SJSA1 (cell line): ENCODE measurements around the gene SLC26A11. TPM values are rescaled to one million over a fixed set of nuclear protein-coding genes. Genes with fewer than 3 reads are reported as not detected.

Experiments used
- DNase-seq, 2 experiments: peaks; one replicate each; pipeline ENCODE4 v3.0.0-alpha.2; 2015 to 2020; ENCODE audit warnings: low spot score in 2 of 2, low read depth in 1 of 2
- H3K27ac ChIP-seq: fragments of 250-450 bp; sonication (Bioruptor Pico); 2 replicates; pipeline ENCODE4 v1.5.1; 2020; ENCODE audit warnings: mild to moderate bottlenecking, moderate library complexity
- H3K27me3 ChIP-seq: fragments of 250-450 bp; sonication (Bioruptor Pico); replicated peaks from 2 replicates; pipeline ENCODE4 v1.5.1; 2020; ENCODE audit warnings: mild to moderate bottlenecking, moderate library complexity
- H3K36me3 ChIP-seq: fragments of 250-450 bp; sonication (Bioruptor Pico); 2 replicates; pipeline ENCODE4 v1.5.1; 2020; ENCODE audit warnings: mild to moderate bottlenecking
- H3K4me1 ChIP-seq: fragments of 250-450 bp; sonication (Bioruptor Pico); replicated peaks from 2 replicates; pipeline ENCODE4 v1.6.1; 2021; ENCODE audit warnings: mild to moderate bottlenecking
- H3K4me3 ChIP-seq: fragments of 250-450 bp; sonication (Bioruptor Pico); 2 replicates; pipeline ENCODE4 v1.5.1; 2020; ENCODE audit warnings: mild to moderate bottlenecking
- H3K9me3 ChIP-seq: fragments of 250-450 bp; sonication (Bioruptor Pico); replicated peaks from 2 replicates; pipeline ENCODE4 v1.5.1; 2020; ENCODE audit warnings: mild to moderate bottlenecking
- total RNA-seq: library from RNA; depleted of rRNA; stranded (reverse); fragments of >200 nt; shearing (Covaris generic); gene quantifications from 2 replicates; pipeline ENCODE4 v1.2.3, GENCODE V29; 2014

Gene SLC26A11
- total RNA-seq, 1 experiment from 2014 or later: 12.3 TPM

DNA sequence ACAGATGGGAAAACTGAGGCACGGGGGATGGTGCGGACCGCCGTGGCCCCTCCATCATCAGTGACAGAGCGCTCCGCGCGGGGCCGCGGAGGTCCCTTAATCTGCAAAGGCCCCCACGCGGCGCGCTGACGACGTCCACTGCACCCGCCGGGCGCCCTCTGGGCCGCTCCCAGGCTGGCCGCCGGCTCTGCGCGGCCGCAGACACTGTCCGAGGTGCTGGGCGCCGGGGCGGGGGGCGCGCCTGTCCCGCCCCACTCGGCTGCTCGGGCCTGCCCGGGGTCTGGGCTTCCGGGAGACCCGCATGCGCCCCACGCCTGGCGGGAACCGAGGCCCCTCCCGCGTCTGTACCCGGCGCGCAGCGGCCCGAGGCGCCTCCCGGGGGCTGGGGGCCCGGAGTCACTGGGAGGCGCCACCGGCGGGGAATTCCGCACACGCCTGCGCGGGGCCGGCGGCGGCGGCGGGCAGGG is 39.9 kb downstream of the SLC26A11 start:
- DNase-seq: peak; percentile 92 to 96
- peaks cover 61% of the 10 kb centered on the region for H3K4me1 ChIP-seq

DNA sequence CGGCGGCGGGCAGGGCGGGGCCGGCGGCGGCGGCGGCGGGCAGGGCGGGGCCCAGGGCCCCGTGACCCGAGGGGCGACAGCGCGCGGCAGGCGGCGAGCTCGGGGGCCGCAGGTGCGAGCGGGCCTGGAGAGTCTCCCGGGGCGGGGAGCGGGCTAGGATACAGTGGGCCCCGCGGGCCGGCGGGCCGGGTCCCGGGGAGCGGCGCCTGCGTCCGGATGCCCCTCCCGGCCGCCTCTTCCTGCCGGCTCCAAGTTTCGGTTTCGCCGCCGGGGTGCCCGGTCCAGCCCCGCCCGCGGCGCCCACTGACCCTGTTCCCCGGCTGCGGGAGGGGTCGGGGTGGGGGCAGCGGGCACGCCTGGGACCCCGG is 40.5 kb downstream of the SLC26A11 start, which contains the start of gene RNF213:
Gene RNF213 (plus strand): TSS at position 62 of the 368 bp plus-strand sequence. CDS start 2,830 bp downstream, outside the sequence.
- Histone ChIP-seq H3K4me1 (peaks cover 54% of the 10 kb centered on the region), H3K27me3 (no peaks in the 10 kb centered on the region), H3K4me3 (peak within 1 kb of the TSS; percentile 97), H3K36me3 (peaks cover 23% of the 10 kb centered on the region), H3K27ac (peak within 1 kb of the TSS; percentile 94), H3K9me3 (0 out of 2 replicates have a peak, but pooled peaks cover 3% of the 10 kb centered on the region)
- peak; percentile 69 to 90 for DNase-seq

More for the DNA sequence above, 39.9 kb downstream of the SLC26A11 start:
- peak overlapping the region; percentile 87 for H3K27ac ChIP-seq
- H3K9me3 ChIP-seq: 0 out of 2 replicates have a peak, but pooled peaks cover 3% of the 10 kb centered on the region
- no peaks in the 10 kb centered on the region for H3K27me3 ChIP-seq
- peak overlapping the region; percentile 51 for H3K4me3 ChIP-seq
- H3K36me3 ChIP-seq: peaks cover 18% of the 10 kb centered on the region

DNA sequence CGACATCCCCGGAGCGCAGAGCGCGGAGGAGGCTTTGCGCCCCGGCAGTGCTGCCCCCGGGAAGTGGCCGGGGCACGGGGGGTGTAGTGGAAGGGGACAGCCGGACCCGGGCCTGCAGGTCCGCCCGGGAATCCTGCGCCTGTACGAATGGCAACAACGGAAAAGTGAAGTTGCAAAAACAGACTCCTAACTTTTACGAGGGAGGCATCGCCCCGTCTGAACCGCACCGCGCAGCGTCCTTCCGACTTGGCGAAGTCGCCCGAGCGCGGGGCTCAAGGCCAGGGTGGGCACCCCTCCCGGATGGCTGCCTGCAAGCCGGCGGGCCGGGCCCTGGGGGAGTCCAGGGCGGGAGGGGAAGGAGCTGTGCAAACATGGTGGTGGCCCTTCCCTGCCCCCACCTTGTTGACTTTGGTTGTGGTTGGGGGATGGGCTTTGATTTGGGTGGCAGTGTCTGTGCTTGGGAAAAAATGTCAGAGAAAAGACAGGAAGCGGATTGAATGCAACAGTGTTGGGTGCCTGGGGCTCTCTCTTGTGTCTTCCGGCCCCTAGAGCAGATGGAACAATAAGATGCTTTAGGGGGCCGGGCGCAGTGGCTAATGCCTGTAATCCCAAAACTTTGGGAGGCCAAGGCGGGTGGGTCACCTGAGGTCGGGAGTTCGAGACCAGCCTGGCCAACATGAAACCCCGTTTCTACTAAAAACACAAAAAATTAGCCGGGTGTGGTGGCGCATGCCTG is 41.1 kb downstream of the SLC26A11 start:
- peak; percentile 94 to 97 for DNase-seq
- Histone ChIP-seq H3K36me3 (peaks cover 23% of the 10 kb centered on the region), H3K4me1 (peaks cover 49% of the 10 kb centered on the region), H3K4me3 (peak overlapping the region; percentile 97), H3K9me3 (0 out of 2 replicates have a peak, but pooled peaks cover 3% of the 10 kb centered on the region), H3K27me3 (no peaks in the 10 kb centered on the region), H3K27ac (peak overlapping the region; percentile 94)

DNA sequence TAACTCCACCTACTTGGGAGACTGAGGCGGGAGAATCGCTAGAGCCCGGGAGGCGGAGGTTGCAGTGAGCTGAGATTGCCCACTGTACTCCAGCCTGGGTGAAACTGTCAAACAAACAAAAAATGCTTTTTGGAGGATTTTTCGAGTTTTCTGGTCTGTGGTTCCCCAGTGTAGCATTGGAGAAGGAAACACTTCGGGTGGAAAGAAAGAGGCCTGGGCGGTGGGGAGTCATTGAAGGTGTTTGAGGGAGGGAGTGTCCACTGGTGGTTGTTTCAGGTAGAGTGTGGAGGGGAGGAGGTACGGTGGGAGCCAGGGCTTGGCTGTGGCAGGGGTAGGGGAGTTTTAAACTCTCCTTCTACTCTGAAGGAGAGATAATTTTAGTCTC is 41.7 kb downstream of the SLC26A11 start:
- Histone ChIP-seq H3K4me3 (peak overlapping the region; percentile 97), H3K36me3 (peaks cover 28% of the 10 kb centered on the region), H3K27ac (peak overlapping the region; percentile 94), H3K4me1 (peaks cover 45% of the 10 kb centered on the region), H3K9me3 (0 out of 2 replicates have a peak, but pooled peaks cover 3% of the 10 kb centered on the region), H3K27me3 (no peaks in the 10 kb centered on the region)
- no peak for DNase-seq

DNA sequence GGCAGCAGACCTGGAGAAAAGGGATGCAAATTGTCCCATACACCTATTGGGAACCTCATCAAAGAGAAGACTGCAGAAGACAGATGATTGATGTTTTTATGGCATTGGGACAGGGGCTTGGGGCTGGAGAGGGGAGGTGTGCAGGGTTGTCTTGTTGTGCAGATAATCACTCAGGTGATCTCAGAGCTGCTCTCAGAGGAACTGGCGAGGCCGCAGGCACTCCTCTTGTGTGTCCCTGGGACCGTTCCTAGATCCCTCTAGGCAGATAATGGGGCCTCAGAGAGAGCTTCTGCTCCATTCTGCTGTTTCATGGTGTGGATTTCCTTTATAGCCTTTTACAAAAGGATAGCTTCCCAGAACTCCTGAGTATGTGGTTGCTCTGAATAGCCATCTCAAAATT is 42.1 kb downstream of the SLC26A11 start:
- Histone ChIP-seq H3K27me3 (no peaks in the 10 kb centered on the region), H3K4me3 (no peak overlapping the region), H3K27ac (peak overlapping the region; percentile 94; the same call in 1 of the 2 replicates), H3K4me1 (peaks cover 45% of the 10 kb centered on the region), H3K9me3 (0 out of 2 replicates have a peak, but pooled peaks cover 3% of the 10 kb centered on the region), H3K36me3 (peaks cover 29% of the 10 kb centered on the region)
- no peak for DNase-seq

DNA sequence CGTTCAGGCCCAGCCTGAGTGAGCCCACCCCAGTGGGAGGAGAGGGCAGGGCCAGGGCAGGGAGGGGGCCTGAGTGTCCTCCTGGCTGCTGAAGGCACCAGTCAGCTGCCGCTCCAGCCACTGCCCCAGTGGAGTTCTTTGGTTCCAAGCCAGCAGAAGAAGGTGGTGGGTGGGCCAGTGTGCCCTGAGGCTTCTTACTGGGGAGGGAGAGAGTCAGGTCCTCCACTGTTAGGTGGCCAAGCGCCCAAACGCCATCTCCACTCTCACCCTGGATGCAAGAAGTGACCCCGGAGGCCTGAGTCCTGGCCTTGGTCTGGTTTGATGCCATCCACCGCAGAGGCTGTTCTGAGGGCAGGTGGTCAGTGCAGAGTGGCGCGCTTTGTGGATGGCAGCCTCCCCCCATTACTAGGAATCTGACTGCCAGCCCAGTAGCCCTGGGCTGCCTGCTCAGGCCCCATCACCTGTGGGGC is 42.6 kb downstream of the SLC26A11 start:
- 0 out of 2 replicates have a peak, but pooled peaks cover 3% of the 10 kb centered on the region for H3K9me3 ChIP-seq
- peaks cover 33% of the 10 kb centered on the region for H3K36me3 ChIP-seq
- peak overlapping the region; percentile 24 for H3K4me3 ChIP-seq
- peaks cover 45% of the 10 kb centered on the region for H3K4me1 ChIP-seq
- peak overlapping the region; percentile 37 for H3K27ac ChIP-seq
- peak in 1 of 2 experiments; percentile 34 for DNase-seq
- no peaks in the 10 kb centered on the region for H3K27me3 ChIP-seq

- H3K4me3 ChIP-seq: peak overlapping the region; percentile 24
- peaks cover 37% of the 10 kb centered on the region for H3K36me3 ChIP-seq
- peak; percentile 74 to 94 for DNase-seq
- peaks cover 46% of the 10 kb centered on the region for H3K4me1 ChIP-seq
- 0 out of 2 replicates have a peak, but pooled peaks cover 3% of the 10 kb centered on the region for H3K9me3 ChIP-seq
- peak overlapping the region; percentile 37 for H3K27ac ChIP-seq
- no peaks in the 10 kb centered on the region for H3K27me3 ChIP-seq
Measured at GRCh38 chr17:80263253-80264204, 43.3 kb downstream of the SLC26A11 start.

- Histone ChIP-seq H3K27me3 (no peaks in the 10 kb centered on the region), H3K36me3 (peaks cover 46% of the 10 kb centered on the region), H3K9me3 (0 out of 2 replicates have a peak, but pooled peaks cover 3% of the 10 kb centered on the region), H3K27ac (no peak overlapping the region), H3K4me1 (peaks cover 42% of the 10 kb centered on the region), H3K4me3 (no peak overlapping the region)
- DNase-seq: peak in 1 of 2 experiments; percentile 53
Measured at GRCh38 chr17:80264205-80265075, 44.2 kb downstream of the SLC26A11 start.

DNA sequence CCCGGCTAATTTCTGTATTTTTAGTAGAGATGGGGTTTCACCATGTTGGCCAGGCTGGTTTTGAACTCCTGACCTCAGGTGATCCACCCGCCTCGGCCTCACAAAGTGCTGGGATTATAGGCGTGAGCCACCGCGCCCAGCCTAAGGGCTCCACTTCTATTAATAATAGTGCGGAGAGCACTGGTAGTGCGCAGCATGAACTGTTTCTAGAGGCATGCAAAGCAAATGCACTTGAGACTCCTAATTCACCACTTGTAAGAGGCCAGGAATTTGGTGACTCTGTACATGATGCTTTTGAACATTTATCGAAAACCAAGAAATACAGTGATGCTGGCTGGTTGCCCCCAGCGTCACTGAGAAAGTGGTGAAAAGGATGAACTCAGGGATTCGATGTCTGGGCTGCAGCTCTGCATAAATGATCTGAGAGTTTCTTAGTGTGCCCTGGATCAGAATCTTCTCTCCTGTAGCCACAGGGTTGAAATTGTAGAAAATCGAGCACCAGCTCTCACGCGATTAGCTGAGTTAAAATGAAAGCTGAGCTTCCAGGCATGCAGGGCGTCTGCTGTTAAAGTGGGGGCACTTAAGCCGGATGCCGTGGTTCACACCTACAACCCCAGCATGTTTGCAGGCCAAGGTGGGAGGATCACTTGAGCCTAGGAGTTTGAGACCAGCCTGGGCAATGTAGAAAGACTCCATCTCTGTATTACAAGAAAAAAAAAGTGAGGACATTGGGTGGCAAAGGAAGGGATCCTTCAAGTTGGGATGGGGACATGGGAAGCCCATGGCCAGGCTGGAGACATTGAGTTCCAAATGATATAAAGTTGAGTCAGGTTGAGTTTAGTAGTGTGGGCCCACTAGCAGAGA is 45.2 kb downstream of the SLC26A11 start:
- H3K9me3 ChIP-seq: 0 out of 2 replicates have a peak, but pooled peaks cover 3% of the 10 kb centered on the region
- H3K27ac ChIP-seq: no peak overlapping the region
- H3K4me1 ChIP-seq: peaks cover 35% of the 10 kb centered on the region
- peaks cover 54% of the 10 kb centered on the region for H3K36me3 ChIP-seq
- no peak for DNase-seq
- H3K27me3 ChIP-seq: no peaks in the 10 kb centered on the region
- H3K4me3 ChIP-seq: no peak overlapping the region

DNA sequence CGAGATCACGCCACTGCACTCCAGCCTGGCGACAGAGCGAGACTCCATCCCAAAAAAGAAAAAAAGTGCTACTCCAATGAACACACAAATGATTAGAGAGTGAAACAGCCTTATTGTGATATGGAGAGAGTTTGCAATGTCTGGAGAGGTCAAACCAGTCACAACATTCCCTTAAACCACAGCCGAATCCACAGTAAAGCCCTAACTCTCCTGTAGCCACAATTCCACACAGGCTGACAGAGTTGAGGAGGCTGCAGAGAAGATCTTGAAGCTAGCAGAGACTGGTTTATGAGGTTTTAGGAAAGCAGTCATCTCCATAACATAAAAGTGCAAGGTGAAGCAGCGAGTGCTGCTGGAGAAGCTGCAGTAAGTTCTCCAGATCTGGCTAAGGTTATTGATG is 47.2 kb downstream of the SLC26A11 start:
- Histone ChIP-seq H3K27ac (no peak overlapping the region), H3K36me3 (peaks cover 52% of the 10 kb centered on the region), H3K4me1 (peaks cover 25% of the 10 kb centered on the region), H3K9me3 (no peaks in the 10 kb centered on the region), H3K27me3 (no peaks in the 10 kb centered on the region), H3K4me3 (no peak overlapping the region)
- no peak for DNase-seq

DNA sequence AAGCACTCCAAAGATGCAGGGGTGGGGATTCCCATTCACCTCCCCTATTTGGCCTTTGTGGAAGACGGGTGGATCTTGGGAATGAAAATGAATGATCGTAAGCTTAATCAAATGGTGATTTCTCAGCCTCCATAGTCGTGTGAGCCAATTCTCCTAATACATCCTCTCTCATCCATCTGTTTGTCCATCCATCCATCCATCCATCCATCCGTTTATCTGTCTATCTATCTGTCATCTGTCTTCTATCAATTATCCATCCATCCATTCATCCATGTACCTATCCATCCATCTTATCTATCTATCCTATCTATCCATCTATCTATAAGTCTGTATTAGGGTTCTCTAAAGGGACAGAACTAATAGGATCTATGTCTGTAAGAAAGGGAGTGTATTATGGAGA is 48.2 kb downstream of the SLC26A11 start:
- H3K27me3 ChIP-seq: no peaks in the 10 kb centered on the region
- peaks cover 15% of the 10 kb centered on the region for H3K4me1 ChIP-seq
- DNase-seq: no peak
- no peak overlapping the region for H3K27ac ChIP-seq
- no peak overlapping the region for H3K4me3 ChIP-seq
- H3K9me3 ChIP-seq: no peaks in the 10 kb centered on the region
- peaks cover 55% of the 10 kb centered on the region for H3K36me3 ChIP-seq

GRCh38 chr17:80269405-80269807 is 49.2 kb downstream of the SLC26A11 start:
- H3K4me3 ChIP-seq: no peak overlapping the region
- no peaks in the 10 kb centered on the region for H3K9me3 ChIP-seq
- H3K36me3 ChIP-seq: peaks cover 52% of the 10 kb centered on the region
- DNase-seq: no peak
- no peak overlapping the region for H3K27ac ChIP-seq
- no peaks in the 10 kb centered on the region for H3K27me3 ChIP-seq
- H3K4me1 ChIP-seq: peaks cover 6% of the 10 kb centered on the region
